Glomerular visceral epithelial cell (primary cell): ENCODE data around the gene CROCC2.

Source experiments
- DNase-seq: peaks from one replicate; pipeline ENCODE4 v3.0.0-alpha.2; 2016; ENCODE audit errors: extremely low spot score

The CROCC2 gene

GRCh38 chr2:240987588-240987987 is 81.5 kb downstream of the CROCC2 start:
- DNase-seq: no peak

GRCh38 chr2:240988146-240988545 is 82.0 kb downstream of the CROCC2 start:
- DNase-seq: no peak

GRCh38 chr2:240988571-240989271 is 82.6 kb downstream of the CROCC2 start:
- DNase-seq: no peak

- DNase-seq: no peak
These were observed 83.5 kb downstream of the CROCC2 start for GRCh38 chr2:240989451-240990265.

GRCh38 chr2:240990266-240990529 is 84.1 kb downstream of the CROCC2 start:
- no peak for DNase-seq

GRCh38 chr2:240990726-240991377 is 84.7 kb downstream of the CROCC2 start:
- DNase-seq: no peak

GRCh38 chr2:240991378-240992263 is 85.5 kb downstream of the CROCC2 start:
- DNase-seq: peak; percentile 93

- DNase-seq: no peak
These were observed 86.6 kb downstream of the CROCC2 start for GRCh38 chr2:240992572-240993291.

GRCh38 chr2:240993446-240994170 is 87.5 kb downstream of the CROCC2 start:
- DNase-seq: no peak

- no peak for DNase-seq
These were observed 88.2 kb downstream of the CROCC2 start for GRCh38 chr2:240994171-240994896.

GRCh38 chr2:240995041-240996021 is 89.2 kb downstream of the CROCC2 start:
- DNase-seq: no peak

- no peak for DNase-seq
These were observed 90.2 kb downstream of the CROCC2 start for GRCh38 chr2:240996161-240996833.

GRCh38 chr2:240996834-240997140 is 90.7 kb downstream of the CROCC2 start:
- no peak for DNase-seq

- DNase-seq: no peak
These were observed 91.2 kb downstream of the CROCC2 start for GRCh38 chr2:240997141-240997855.

- DNase-seq: peak; percentile 50
These were observed 91.9 kb downstream of the CROCC2 start, which contains the start of gene SNED1 for GRCh38 chr2:240997856-240998705. SNED1 (plus strand) TSS chr2:240998618; CDS start chr2:240998838, 220 bp downstream.

GRCh38 chr2:240998706-240998994 is 92.5 kb downstream of the CROCC2 start:
- DNase-seq: no peak
